ENCODE results near the gene LDLRAD3. TPM values are rescaled to one million over a fixed set of nuclear protein-coding genes. Genes with fewer than 3 reads are reported as not detected.

Gene LDLRAD3
- total and polyA plus RNA-seq, 4 experiments from 2014 or later, result not detected

DNA sequence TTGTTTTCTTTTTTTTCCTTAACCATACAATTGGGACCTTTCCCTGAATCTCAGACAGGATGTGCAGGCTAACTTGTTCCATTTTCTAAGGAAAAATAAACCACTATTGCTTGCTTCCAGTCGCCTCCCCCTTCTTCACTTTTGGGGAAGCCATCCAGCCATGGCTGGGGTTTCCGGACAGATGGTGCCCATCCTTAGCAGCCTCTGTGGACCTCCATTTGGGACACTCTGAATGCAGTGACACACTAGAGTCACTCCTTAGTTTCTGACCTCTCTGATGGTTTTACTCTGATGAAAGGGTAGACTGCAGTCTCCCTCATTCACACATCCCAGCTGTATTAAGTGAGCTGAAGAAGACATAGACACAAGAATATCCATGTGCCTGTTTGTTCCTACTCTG is 198.1 kb downstream of the LDLRAD3 start:
- H3K9me3 Mint-ChIP-seq, result no peaks in the 10 kb centered on the region
- CTCF ChIA-PET (ENCODE audit: partially characterized antibody), result no interaction called here

DNA sequence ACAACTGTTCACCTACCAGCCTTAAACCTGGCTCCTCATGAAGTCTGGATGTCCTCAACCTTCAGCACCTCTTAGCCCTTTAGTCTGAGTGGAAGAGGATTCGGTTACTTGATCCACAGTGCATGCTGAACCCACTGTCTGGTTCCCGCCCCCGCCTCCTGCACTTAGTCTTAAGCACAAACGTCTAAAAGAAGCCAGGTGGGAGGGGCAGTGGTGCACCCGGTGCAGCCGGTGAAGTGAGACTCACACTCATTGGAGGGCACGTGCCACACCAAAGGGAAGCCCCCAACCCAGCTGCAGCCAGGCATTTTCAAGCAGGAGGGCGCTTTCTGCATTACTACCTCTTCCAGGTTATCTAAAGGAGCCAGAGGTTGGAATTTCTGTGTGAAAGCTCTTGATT is 198.6 kb downstream of the LDLRAD3 start:
- CTCF ChIA-PET (ENCODE audit: partially characterized antibody), result no interaction called here
- H3K9me3 Mint-ChIP-seq, result no peaks in the 10 kb centered on the region

More for the DNA sequence above, 198.1 kb downstream of the LDLRAD3 start:
- POLR2A ChIA-PET (ENCODE audit: partially characterized antibody), result no interaction called here
- Histone ChIP-seq H3K9me3 (ENCODE audit: control insufficient read depth in 1 of 2, low read length in 2 of 2) (no peaks in the 10 kb centered on the region), H3K27me3 (ENCODE audit: insufficient read depth, low read length) (no peaks in the 10 kb centered on the region), H3K4me1 (ENCODE audit: insufficient read depth, low read length) (no peaks in the 10 kb centered on the region), H3K27ac (ENCODE audit: low read depth, low read length) (no peak overlapping the region), H3K36me3 (ENCODE audit: insufficient read depth, low read length) (no peaks in the 10 kb centered on the region), H3K4me3 (ENCODE audit: low read length in 2 of 2) (no peak overlapping the region)
- no peak overlapping the region for H3K27ac Mint-ChIP-seq
- H3K4me1 Mint-ChIP-seq, result no peaks in the 10 kb centered on the region
- no peaks in the 10 kb centered on the region for H3K36me3 Mint-ChIP-seq
- intact Hi-C loops (cut with micrococcal nuclease), result no loop called here
- DNase-seq, result no peak
- H3K27me3 Mint-ChIP-seq, result peaks cover 0 to 3% of the 10 kb centered on the region in 2 donors
- H3K4me3 Mint-ChIP-seq, result no peak overlapping the region

DNA sequence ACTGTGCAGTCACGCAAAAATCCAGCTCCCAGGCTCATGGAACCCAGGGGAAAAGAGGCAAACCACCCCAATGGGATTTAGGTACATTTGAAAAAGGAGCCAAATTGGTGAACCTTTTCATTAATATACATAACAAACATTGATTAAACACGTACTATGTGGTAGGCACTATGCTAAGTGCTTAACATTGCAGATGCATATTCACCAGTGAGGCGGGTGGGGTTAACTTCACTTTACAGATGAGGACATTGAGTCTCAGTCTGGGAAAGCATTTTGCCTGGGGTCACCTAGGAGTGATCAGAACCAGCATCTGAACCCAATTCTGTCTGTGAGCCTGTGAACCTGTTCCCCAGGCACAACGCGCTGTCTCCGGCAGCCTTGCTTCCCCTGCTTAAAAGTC is 199.0 kb downstream of the LDLRAD3 start:
- H3K4me3 ChIP-seq (ENCODE audit: low read length in 2 of 2), result no peak overlapping the region
- intact Hi-C loops (cut with micrococcal nuclease), result no loop called here
- H3K27me3 ChIP-seq (ENCODE audit: insufficient read depth, low read length), result no peaks in the 10 kb centered on the region
- Mint-ChIP-seq H3K4me1 (no peaks in the 10 kb centered on the region), H3K4me3 (no peak overlapping the region), H3K9me3 (no peaks in the 10 kb centered on the region), H3K27ac (no peak overlapping the region), H3K36me3 (no peaks in the 10 kb centered on the region), H3K27me3 (peaks cover 0 to 3% of the 10 kb centered on the region in 2 donors)
- no peaks in the 10 kb centered on the region for H3K36me3 ChIP-seq (ENCODE audit: insufficient read depth, low read length)
- no peak overlapping the region for H3K27ac ChIP-seq (ENCODE audit: low read depth, low read length)
- CTCF ChIA-PET (ENCODE audit: partially characterized antibody), result no interaction called here
- POLR2A ChIA-PET (ENCODE audit: partially characterized antibody), result no interaction called here
- H3K4me1 ChIP-seq (ENCODE audit: insufficient read depth, low read length), result no peaks in the 10 kb centered on the region
- no peak for DNase-seq
- no peaks in the 10 kb centered on the region for H3K9me3 ChIP-seq (ENCODE audit: control insufficient read depth in 1 of 2, low read length in 2 of 2)

More for the DNA sequence above, 198.6 kb downstream of the LDLRAD3 start:
- no peaks in the 10 kb centered on the region for H3K4me1 Mint-ChIP-seq
- no peak overlapping the region for H3K27ac Mint-ChIP-seq
- H3K4me3 Mint-ChIP-seq, result no peak overlapping the region
- no peaks in the 10 kb centered on the region for H3K36me3 Mint-ChIP-seq
- no peaks in the 10 kb centered on the region for H3K27me3 ChIP-seq (ENCODE audit: insufficient read depth, low read length)
- DNase-seq, result no peak
- no peak overlapping the region for H3K4me3 ChIP-seq (ENCODE audit: low read length in 2 of 2)
- no peaks in the 10 kb centered on the region for H3K4me1 ChIP-seq (ENCODE audit: insufficient read depth, low read length)
- H3K36me3 ChIP-seq (ENCODE audit: insufficient read depth, low read length), result no peaks in the 10 kb centered on the region
- POLR2A ChIA-PET (ENCODE audit: partially characterized antibody), result no interaction called here
- H3K27ac ChIP-seq (ENCODE audit: low read depth, low read length), result no peak overlapping the region
- intact Hi-C loops (cut with micrococcal nuclease), result no loop called here
- no peaks in the 10 kb centered on the region for H3K9me3 ChIP-seq (ENCODE audit: control insufficient read depth in 1 of 2, low read length in 2 of 2)
- H3K27me3 Mint-ChIP-seq, result peaks cover 0 to 3% of the 10 kb centered on the region in 2 donors

DNA sequence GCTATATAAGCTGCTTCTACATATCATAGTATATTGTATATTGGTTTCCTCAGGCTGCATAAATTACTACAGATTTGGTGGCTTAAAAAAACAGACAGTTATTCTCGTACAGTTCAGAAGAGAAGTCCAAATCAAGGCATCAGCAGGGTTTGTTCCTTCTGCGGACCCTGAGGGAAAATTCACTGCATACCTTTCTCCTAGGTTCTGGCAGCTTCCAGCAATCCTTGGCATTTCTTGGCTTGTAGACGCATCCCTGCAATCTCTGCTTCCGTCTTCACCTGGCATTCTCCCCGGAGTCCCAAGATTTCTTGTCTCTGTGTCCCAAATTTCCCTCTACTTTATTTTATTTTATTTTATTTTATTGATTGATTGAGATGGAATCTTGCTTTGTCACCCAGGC is 202.6 kb downstream of the LDLRAD3 start:
- Mint-ChIP-seq H3K27ac (no peak overlapping the region), H3K4me3 (no peak overlapping the region), H3K27me3 (no peaks in the 10 kb centered on the region), H3K4me1 (no peaks in the 10 kb centered on the region), H3K36me3 (no peaks in the 10 kb centered on the region), H3K9me3 (no peaks in the 10 kb centered on the region)
- Histone ChIP-seq H3K36me3 (ENCODE audit: insufficient read depth, low read length) (no peaks in the 10 kb centered on the region), H3K27me3 (ENCODE audit: insufficient read depth, low read length) (no peaks in the 10 kb centered on the region), H3K27ac (ENCODE audit: low read depth, low read length) (no peak overlapping the region), H3K4me3 (ENCODE audit: low read length in 2 of 2) (no peak overlapping the region), H3K9me3 (ENCODE audit: control insufficient read depth in 1 of 2, low read length in 2 of 2) (no peaks in the 10 kb centered on the region), H3K4me1 (ENCODE audit: insufficient read depth, low read length) (no peaks in the 10 kb centered on the region)
- ChIA-PET POLR2A (ENCODE audit: partially characterized antibody) (no interaction called here), CTCF (ENCODE audit: partially characterized antibody) (no interaction called here)
- no peak for DNase-seq
- intact Hi-C loops (cut with micrococcal nuclease), result no loop called here

DNA sequence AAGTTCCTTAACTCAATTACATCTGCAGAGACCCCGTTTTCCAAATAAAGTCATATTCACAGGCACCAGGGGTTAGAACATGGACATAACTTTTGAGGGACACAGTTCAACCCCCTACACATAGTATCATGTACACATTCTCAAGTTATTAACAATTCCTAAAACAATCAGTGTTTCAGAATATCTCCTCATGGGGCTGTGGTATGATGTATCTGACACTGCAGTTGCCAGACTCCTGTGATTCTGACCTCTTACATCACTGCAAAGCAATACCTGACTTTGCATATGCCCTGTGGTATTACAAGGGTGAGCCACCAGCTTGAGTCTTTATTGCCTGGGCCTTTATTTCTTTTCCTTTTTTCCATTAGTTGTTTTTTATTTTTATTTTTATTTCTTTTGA is 203.6 kb downstream of the LDLRAD3 start:
- H3K27me3 Mint-ChIP-seq, result peaks cover 2% of the 10 kb centered on the region in 2 donors

DNA sequence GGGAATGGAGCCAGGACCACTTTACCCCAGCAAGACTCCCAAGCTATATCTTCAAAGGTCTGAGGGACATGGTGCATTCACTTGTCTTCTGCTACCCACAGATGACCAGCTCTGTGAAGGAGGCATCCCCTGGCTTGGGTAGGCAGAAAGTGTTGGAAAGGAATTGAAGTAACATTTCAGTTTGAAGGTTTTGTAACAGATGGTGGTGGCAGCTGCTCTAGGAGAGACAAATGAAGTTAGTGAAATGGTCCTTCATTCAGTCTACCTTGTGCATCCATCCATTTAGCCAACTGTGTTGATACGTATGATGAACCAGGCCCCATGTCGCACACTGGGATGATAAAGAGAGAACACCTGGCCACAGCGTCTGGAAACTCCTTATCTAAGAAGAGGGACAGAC is 204.8 kb downstream of the LDLRAD3 start:
- no peak overlapping the region for H3K4me3 ChIP-seq (ENCODE audit: low read length in 2 of 2)
- no peaks in the 10 kb centered on the region for H3K4me1 Mint-ChIP-seq
- H3K36me3 ChIP-seq (ENCODE audit: insufficient read depth, low read length), result no peaks in the 10 kb centered on the region
- no peaks in the 10 kb centered on the region for H3K27me3 ChIP-seq (ENCODE audit: insufficient read depth, low read length)
- ChIA-PET CTCF (ENCODE audit: partially characterized antibody) (interaction anchor here (0.6 kb wide), 1 partner anchor 35 kb away, joined by 4 read pairs; no protein-coding TSS in a partner anchor), POLR2A (ENCODE audit: partially characterized antibody) (no interaction called here)
- H3K9me3 ChIP-seq (ENCODE audit: control insufficient read depth in 1 of 2, low read length in 2 of 2), result no peaks in the 10 kb centered on the region
- no peak overlapping the region for H3K4me3 Mint-ChIP-seq
- H3K4me1 ChIP-seq (ENCODE audit: insufficient read depth, low read length), result no peaks in the 10 kb centered on the region
- intact Hi-C loops (cut with micrococcal nuclease), result no loop called here
- H3K27me3 Mint-ChIP-seq, result peaks cover 2% of the 10 kb centered on the region in 2 donors
- no peak for DNase-seq
- H3K27ac ChIP-seq (ENCODE audit: low read depth, low read length), result no peak overlapping the region
- H3K36me3 Mint-ChIP-seq, result no peaks in the 10 kb centered on the region
- no peaks in the 10 kb centered on the region for H3K9me3 Mint-ChIP-seq
- H3K27ac Mint-ChIP-seq, result no peak overlapping the region

More for the DNA sequence above, 203.6 kb downstream of the LDLRAD3 start:
- DNase-seq, result no peak
- H3K9me3 ChIP-seq (ENCODE audit: control insufficient read depth in 1 of 2, low read length in 2 of 2), result no peaks in the 10 kb centered on the region
- no peaks in the 10 kb centered on the region for H3K36me3 ChIP-seq (ENCODE audit: insufficient read depth, low read length)
- Mint-ChIP-seq H3K36me3 (no peaks in the 10 kb centered on the region), H3K27ac (no peak overlapping the region), H3K4me3 (no peak overlapping the region), H3K4me1 (no peaks in the 10 kb centered on the region), H3K9me3 (no peaks in the 10 kb centered on the region)
- no peak overlapping the region for H3K27ac ChIP-seq (ENCODE audit: low read depth, low read length)
- no peaks in the 10 kb centered on the region for H3K27me3 ChIP-seq (ENCODE audit: insufficient read depth, low read length)
- ChIA-PET CTCF (ENCODE audit: partially characterized antibody) (no interaction called here), POLR2A (ENCODE audit: partially characterized antibody) (no interaction called here)
- intact Hi-C loops (cut with micrococcal nuclease), result no loop called here
- H3K4me1 ChIP-seq (ENCODE audit: insufficient read depth, low read length), result no peaks in the 10 kb centered on the region
- H3K4me3 ChIP-seq (ENCODE audit: low read length in 2 of 2), result no peak overlapping the region

DNA sequence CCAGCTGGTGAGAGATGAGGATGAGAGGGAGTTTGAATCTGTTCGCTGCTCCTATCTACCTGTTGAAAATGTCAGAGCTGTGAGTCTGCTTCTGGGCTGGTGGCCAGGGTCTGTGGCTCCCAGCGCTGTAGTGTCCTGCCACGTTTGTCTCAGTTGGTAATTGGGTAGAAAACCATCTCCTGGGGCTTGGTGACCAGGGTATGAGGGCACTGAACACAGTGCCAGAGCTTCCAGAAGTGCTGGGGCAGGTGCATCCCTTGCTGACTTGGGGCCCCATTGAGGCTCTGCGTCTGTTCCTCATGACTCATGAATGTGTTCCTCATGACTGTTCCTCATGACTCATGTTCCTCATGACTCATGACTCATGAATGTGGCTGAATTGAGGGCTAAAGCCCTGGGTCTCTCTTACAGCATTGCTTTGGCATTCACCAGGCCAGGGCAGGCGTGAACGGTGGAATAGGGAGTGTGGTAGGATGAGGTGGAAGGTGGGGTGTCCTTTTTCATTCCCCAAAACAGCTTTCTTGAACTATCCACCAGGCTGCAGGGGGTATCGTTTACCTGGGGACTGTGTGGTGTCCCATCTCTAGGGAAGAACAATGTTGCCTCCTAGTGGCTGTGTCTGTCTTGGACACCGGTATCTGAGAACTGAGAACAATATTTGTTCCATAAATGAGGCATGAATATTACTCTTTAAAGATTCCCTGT is 205.8 kb downstream of the LDLRAD3 start:
- Histone ChIP-seq H3K4me3 (ENCODE audit: low read length in 2 of 2) (no peak overlapping the region), H3K27ac (ENCODE audit: low read depth, low read length) (no peak overlapping the region), H3K27me3 (ENCODE audit: insufficient read depth, low read length) (no peaks in the 10 kb centered on the region), H3K36me3 (ENCODE audit: insufficient read depth, low read length) (no peaks in the 10 kb centered on the region), H3K4me1 (ENCODE audit: insufficient read depth, low read length) (no peaks in the 10 kb centered on the region), H3K9me3 (ENCODE audit: control insufficient read depth in 1 of 2, low read length in 2 of 2) (no peaks in the 10 kb centered on the region)
- peak overlapping the region in 1 of 8 donors; percentile 47 for H3K4me3 Mint-ChIP-seq
- POLR2A ChIA-PET (ENCODE audit: partially characterized antibody), result no interaction called here
- no peaks in the 10 kb centered on the region for H3K36me3 Mint-ChIP-seq
- H3K27ac Mint-ChIP-seq, result no peak overlapping the region
- H3K27me3 Mint-ChIP-seq, result peaks cover 2% of the 10 kb centered on the region in 2 donors
- no peaks in the 10 kb centered on the region for H3K4me1 Mint-ChIP-seq
- intact Hi-C loops (cut with micrococcal nuclease), result no loop called here
- no peak for DNase-seq
- CTCF ChIA-PET (ENCODE audit: partially characterized antibody), result no interaction called here
- no peaks in the 10 kb centered on the region for H3K9me3 Mint-ChIP-seq

DNA sequence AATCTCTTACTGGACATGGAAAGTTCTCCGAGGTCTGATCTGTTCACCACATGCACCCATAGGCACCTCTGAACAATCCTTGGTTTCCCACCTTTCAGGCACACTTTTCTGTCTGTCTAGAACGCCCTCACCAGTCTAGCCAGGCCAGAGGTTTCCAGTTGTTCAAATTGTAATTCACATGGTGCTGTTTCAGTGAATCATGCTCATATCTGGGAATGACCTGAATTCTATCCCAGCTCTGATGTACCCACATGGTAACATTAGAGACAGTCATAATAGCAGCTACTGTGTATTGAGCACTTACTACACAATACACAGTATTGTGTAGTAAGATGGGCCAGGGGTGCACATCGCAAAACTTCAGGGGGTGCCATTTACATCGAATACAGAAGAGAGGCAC is 207.1 kb downstream of the LDLRAD3 start:
- intact Hi-C loops (cut with micrococcal nuclease), result no loop called here
- no peaks in the 10 kb centered on the region for H3K36me3 Mint-ChIP-seq
- POLR2A ChIA-PET (ENCODE audit: partially characterized antibody), result no interaction called here
- H3K27ac ChIP-seq (ENCODE audit: low read depth, low read length), result no peak overlapping the region
- H3K4me1 Mint-ChIP-seq, result no peaks in the 10 kb centered on the region
- CTCF ChIA-PET (ENCODE audit: partially characterized antibody), result no interaction called here
- no peaks in the 10 kb centered on the region for H3K9me3 Mint-ChIP-seq
- DNase-seq, result no peak
- no peaks in the 10 kb centered on the region for H3K4me1 ChIP-seq (ENCODE audit: insufficient read depth, low read length)
- H3K4me3 ChIP-seq (ENCODE audit: low read length in 2 of 2), result no peak overlapping the region
- no peaks in the 10 kb centered on the region for H3K27me3 ChIP-seq (ENCODE audit: insufficient read depth, low read length)
- no peak overlapping the region for H3K4me3 Mint-ChIP-seq
- no peaks in the 10 kb centered on the region for H3K36me3 ChIP-seq (ENCODE audit: insufficient read depth, low read length)
- no peaks in the 10 kb centered on the region for H3K9me3 ChIP-seq (ENCODE audit: control insufficient read depth in 1 of 2, low read length in 2 of 2)
- H3K27me3 Mint-ChIP-seq, result peaks cover 2 to 5% of the 10 kb centered on the region in 2 donors
- no peak overlapping the region for H3K27ac Mint-ChIP-seq

Measured in CD4-positive, alpha-beta memory T cell (primary cell).